HG02938 (cell line): ENCODE results near the gene C1orf21.

Source experiments
- ATAC-seq: cut with Tn5 transposase; IDR thresholded peaks from one replicate; pipeline ENCODE4 v1.9.1; 2021; ENCODE audit warnings: mild to moderate bottlenecking, moderate library complexity; ENCODE audit not compliant: unreplicated experiment

C1orf21 gene

DNA sequence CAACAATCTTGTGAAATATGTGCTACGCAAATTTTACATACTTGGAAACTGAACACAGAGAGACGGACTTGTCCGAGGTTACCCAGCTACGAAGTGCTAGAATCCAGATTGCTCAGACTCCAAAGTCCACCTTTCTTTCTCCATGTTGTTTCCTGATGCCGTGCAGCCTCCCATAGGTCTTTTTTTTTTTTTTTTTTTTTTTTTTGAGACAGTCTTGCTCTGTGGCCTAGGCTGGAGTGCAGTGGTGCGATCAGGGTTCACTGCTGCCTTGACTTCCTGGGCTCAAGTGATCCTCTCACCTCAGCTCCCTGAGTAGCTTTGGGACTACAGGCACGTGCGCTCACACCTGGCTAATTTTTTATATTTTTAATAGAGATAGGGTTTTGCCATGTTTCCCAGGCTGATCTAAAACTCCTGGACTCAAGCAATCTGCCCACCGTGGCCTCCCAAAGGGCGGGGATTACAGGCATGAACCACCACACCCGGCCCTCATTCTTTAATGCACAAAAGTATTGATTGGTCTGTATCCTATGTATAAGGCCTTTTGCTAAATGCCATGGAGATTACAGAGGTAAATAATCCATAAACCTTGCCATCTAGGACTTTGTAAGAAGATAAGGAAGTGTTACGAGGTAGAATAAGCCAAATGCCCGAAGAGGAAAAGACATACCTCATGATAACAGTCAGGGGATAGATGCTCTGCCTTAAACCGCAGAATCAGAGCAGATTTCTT is 92.8 kb downstream of the C1orf21 start:
- no peak for ATAC-seq

DNA sequence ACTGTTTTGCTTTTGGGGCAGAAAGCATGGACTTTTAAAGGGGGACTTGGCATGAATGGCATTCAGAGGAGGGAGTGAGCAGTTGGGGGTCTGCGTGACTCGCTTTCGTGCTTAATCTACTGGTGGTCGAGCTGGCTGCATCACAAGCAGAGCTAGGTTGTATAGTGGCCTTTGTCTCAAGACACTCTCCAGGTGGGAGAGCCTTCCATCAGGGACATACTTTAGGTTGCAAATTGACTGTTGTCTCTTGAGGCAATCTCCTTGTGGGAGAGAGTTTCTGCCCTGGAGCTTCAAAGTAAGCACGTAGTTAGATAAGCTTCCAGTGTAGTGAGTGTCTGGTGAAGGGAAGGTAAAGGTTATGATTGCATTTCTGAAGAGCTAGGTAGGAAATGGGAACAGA is 93.9 kb downstream of the C1orf21 start:
- ATAC-seq: no peak

DNA sequence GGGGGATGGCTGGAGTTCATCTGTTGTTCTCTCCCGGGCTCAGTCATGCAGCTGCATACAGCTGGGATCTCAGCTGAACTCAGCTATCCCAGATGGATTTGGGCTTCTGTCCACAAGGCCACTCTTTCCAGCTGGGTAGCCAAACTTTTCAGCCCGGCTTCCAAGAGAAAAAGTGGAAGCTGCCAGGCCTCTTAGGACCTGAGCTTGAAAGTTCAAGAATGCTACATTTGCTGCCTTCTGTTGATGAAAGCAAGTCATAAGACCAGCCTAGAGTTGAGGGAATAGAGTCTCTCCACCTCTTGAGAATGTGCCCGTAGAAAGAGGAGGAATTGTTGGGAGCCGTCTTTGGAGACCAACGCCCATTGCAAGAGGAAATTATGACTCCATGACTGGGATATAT is 95.3 kb downstream of the C1orf21 start:
- no peak for ATAC-seq

DNA sequence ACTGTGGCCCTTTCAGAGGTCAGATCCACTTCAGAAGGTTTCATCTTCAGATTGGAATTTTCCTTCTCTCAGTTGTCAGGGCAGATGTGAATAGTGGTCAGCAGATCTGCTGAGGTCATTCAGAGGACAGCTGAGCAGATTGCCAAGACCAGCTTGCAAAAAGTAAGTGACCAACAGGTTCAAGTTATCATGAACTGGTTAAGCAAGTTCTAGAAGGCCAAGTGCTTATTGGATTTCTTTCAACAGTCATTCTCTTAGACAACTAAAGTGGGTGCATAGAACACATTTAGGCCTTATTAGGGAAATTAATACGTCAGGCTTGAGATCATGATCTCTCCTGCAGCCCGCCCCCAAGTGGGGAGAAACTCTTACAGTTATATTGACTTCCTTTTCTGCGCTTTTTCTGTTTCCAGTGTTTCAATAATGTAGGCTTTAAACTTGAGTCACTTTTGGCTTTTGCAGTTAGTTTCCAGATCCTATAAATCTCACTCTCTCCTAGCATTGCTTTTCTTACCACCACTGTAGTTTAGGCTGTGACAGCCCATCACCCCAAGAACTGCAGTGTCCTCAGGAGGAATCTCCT is 96.4 kb downstream of the C1orf21 start:
- ATAC-seq: no peak

DNA sequence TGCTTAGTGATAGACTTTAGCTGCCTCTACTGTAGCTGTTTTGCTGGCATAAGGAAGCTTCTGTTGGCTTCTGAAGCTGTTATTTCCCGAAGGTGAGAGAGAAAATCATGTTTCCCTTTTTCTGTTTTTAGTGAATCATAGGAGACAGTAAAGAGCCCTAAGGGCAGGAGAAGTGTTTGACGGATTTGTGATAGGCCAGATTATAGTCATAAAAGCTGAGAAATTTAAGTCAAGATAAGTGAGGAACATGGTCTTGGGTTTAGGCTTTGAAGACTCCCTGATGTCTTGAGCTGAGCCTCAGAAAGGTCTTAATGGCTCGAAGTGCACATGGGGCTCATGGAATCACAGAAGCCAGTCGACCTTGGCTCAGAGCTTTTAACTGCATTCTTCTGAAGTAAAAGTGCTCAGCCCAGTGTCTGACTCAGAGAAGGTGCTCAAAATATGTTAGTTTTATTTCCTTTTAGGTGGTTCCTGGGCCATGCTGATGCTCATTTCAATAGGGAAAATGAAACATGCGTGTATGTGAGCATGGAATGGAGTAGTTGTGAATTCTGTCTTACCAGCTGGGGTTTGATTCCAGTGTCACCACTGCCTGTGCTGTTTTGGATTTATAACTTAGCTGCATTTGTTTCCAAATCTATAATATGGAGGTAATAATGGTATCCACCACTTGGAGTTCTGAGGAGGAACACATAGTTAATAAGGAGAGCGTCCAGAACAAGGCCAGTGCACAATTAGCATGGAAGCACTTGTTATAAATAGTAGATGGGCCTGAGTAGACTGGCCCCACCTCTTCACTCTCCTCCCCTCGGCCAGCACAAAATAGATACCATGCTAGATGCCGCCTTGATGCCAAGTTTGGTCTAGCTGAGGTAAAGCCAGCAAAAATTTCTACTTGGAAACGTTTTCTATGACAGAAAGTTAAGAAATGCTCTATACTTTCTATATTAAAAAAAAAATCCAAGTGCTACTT is 99.2 kb downstream of the C1orf21 start:
- ATAC-seq: no peak

DNA sequence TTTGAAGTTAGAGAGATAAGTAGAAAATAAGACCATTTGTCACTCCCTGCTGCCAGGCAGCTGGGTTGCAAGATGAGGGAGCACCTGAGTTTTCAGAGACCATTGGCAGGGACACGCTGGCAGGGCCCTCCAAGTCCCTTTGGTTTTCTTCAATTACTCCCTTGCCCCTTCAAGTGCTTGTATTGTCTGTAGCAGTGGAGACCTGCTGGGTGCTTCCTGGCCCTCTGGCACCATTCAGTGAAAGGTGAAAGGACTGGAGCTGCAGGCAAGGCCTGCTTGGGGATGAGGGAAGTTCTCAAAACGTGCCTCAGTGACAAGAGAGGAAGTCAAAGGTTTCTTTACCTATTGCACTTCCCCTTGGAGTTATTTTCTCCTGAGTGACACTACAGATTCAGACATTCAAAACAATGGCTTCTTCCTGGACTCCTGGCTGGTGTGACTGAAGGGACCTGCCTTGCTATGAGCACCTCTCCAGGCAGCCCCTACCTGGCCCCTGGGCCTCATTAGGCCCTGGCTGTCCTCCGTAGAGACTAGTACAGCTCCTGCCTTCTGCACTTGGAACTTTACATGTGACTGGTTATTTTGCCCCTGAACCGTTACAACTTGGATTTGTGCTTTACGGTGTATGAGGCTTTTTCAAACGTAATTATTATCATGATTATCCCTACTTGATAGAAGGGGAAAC is 100.1 kb downstream of the C1orf21 start:
- no peak for ATAC-seq

DNA sequence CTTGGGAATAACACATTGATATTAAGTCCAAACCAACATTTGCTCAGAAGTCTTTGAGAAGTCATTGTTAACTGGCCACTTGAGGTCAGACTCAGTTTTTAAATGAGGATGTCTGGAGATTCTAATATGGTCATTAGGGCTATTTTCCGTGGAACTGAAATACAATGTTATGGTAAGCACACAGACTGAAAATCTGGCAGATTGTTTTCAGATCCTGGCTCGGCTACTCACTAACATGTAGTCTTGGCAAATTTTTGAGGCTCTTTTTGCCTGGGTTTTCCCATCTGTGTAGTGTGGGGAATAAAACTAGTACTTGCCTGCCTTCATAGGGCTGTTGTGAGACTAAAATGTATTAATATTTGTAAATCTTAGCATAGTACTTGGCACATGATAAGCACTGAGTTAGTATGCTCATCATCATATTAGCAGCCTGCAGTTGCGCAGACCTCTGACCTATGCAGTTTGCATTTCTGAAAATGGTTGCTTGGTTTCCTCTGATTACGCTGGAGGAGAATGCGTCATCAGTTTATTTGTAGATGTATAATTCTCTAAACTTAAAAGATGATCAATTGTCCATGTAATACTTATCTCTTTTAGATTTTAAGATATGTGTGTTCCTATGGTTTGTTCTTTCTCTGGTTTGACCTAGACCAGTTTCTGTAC is 100.8 kb downstream of the C1orf21 start:
- no peak for ATAC-seq

DNA sequence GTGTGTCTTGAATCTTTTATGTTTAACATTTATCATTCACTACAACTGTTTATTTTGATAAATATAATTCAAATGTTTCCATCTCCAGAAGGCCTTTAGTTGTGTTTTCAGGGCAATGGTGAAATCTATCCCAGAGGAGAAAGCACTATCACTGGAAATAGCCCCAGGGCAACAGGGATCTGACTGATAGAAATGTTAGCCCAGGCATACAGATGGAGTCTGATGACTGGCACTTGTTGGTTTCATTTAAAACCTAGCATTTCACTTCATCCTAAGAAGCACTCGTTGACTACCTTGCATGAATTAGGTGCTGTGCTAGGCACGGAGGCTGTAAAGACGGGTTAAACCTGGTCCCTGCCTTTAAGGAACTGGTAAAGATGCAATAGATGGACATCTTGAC is 103.1 kb downstream of the C1orf21 start:
- ATAC-seq: no peak

DNA sequence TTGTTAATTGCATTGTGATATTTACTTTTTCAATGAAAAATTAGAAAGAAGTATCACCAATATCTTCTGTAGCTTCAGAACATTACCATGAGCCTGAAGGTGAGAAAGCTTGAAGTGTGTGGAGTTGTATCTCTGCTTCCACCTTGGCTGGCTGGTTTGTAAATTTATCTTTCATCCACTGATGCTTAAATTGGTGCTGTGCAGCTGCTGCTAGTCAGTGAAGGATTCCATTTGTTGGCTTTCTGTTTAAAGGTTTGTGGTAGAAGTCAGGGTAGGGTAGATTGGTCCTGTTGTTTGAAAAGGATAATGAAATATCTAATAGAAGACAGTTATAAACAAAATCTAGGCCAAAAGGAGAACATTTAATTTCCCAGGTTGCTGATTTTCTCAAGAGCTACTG is 105.7 kb downstream of the C1orf21 start:
- no peak for ATAC-seq

DNA sequence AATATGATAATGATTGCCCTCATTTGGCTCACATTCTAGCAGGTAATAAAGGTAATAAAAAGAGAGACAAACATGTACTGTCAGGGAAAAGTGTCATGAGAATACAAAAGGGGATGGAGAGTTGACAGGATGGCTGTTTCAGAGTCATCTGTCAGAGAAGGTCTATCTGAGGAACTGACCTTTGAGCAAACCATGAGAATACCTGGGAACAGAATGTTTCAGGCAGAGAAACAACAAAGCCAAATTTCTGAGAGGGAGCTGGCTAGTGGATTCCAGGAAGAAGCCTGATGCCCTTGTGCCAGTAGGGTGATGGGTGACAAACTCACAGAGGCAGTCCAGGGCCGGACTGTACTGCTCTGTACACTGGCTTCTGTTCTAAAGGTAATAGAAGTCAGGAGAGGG is 107.2 kb downstream of the C1orf21 start:
- no peak for ATAC-seq

DNA sequence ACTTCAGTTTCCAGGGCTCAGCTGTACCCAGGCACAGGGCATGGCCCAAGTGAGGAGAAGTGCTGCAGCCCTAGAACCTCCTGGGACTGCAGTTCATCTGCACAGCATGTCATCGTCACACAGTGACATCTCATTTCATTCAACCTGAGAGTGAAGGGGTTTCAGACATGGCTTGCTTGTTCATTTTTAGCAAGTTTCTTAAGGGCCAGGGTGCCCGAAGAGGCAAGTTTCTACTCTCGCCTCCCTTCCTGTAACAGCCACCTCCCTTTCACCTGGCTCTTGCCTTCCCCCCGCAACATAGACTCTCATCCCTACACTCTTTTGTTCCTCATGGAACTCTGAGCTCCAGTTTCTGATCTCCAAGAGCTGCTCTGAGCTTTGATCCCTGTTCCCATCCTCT is 108.1 kb downstream of the C1orf21 start:
- peak; percentile 68 for ATAC-seq

DNA sequence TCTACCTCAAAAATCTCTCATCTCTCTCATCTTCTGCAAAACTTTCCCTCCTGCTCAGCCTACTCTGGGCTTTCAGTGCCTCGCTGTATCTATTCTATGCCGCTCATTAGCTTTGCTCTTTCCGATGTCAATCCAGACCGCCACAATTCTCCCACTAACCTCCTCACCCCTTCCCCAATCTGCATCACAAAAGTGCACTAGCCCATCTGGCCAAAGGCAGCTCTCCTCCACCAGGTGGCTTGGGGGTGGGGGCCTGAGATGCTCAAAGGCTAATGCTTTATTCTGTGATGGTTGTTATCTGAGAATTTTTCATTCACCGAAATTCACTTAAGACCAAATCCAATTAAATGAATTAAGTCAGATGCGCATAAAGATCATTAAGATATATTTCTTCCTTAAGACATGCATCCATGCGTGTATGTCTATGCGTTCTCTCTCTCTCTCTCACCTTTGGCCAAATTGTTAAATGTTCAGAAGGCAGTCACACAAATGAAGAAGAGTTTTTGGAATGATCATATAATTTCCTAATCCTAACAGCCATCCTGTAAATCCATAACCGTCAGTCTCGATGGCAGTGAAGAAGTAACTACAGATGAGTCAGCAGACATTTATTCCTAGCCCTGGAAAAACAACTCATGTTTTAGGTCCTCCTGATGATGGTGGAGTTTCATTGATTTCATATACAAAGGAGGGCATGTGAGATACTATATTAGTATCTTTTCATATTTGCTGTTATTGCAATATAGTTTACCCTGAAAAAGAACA is 111.3 kb downstream of the C1orf21 start:
- ATAC-seq: no peak

DNA sequence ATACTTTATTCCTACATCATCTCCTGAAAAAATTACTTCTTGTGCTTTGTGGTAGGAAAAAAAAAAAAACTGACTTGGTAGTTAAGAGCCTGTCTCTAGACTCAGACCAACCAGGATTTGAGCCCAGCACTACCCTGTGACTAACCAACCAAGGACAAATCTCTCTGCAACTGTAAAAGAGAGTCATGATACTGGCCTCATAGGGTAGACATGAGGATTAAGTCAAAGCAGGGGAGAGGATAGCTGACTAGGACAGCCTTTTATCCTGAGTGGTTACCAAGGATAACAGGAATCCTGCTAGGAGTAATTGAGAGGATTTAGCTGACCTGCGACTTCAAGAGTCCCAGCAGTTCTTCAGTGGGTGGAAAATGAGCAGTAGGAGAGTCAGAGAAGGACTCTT is 112.8 kb downstream of the C1orf21 start:
- ATAC-seq: no peak

DNA sequence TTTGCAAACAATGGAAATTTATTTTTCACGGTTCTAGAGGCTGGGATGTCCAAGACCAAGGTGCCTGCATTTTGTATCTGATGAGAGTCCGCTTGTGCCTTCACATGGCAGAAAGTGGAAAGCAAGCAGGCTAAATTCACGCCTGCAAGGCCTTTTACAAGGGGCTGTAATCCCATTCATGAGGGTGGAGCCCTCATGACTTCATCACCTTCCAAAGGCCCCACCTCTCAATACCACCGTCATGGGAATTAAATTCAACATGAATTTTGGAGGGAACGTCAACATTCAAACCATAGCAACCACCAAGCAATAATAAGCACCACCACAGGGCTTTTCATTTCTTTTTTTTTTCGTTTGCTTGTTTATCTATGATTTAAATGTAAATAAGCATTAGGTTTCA is 115.3 kb downstream of the C1orf21 start:
- ATAC-seq: no peak

DNA sequence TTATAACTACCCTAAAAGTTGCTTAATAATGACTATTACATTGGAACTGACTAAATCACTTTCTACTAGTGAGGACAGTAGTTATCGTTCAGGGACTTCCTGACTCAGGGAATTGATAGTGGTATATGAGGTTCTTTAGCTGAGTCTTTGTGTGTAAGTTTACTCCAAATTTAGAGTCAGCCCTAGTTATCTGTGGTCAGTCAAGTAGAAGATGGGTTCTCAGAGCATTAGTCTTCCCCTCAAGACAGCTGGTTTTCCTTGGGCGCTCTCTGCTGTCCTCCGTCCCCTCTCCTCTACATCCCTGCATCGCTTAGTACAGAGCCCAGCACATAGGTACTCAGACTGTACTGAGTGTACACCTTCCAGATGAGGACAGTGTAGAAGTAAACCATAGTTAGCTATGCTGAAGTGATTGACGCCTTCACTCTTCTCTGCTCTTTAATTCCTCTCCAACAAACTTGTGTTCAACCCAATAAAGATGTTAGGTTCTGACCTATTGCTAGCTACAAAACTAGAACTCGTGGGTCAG is 116.5 kb downstream of the C1orf21 start:
- ATAC-seq: no peak

DNA sequence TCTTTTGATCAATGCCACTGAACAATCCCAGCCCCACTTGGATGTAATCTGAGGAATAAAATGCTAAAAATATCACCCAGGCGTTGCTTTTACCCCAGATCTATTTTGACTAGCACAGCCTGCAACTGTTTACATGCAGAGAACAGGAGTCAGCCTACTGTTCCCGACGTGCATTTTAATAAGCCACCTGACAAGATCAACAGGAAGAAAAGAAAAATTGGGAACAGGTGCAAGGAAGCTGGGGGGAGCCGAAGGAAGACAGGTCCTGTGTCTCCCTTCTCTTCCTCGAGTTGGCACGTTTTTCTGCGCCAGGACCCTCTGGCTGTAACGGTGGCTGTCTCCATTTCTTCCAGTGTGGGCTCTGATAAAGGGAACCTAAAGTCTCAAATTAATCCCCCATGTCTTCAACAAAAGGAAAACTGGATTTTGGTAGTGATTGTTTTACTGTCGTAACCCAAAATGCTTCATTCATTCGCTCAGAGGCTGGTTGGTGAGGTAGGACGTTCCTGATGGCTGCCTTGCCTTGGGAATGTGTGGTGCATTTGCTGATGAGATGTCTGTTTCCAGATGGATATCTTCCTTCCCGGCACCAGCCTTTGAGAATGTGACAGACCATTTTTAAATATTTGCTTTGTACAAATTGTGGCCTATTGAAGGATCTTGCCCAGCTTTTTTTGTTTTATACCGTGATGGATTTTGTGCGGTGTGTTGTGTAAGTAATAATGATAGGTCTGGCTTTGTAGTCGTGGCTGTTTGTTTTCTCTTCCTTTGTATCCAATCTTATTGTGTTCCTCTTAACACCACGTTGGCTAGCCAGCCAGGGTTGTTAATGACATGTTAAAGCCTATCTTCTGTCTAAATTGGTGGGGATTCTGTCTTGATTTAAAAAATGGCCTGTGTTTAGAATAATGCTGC is 117.5 kb downstream of the C1orf21 start:
- ATAC-seq: no peak

DNA sequence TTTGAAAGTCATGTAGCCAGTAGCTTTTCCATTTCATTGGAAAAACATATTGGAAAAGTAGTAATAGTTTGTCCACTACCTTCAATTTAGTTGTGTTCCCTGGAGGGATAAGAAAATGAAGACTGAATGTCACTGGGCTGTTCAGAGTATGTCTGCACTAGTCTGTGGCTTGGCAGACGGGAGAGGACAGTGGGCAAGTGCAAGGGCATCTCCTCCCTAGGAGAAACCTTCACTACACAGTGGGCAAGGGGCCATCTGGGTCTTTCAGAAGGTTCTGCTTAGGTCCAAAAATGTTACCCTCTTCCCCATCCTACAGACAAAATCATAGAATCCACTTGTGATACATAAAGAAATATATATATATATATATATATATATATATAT is 118.1 kb downstream of the C1orf21 start:
- no peak for ATAC-seq

DNA sequence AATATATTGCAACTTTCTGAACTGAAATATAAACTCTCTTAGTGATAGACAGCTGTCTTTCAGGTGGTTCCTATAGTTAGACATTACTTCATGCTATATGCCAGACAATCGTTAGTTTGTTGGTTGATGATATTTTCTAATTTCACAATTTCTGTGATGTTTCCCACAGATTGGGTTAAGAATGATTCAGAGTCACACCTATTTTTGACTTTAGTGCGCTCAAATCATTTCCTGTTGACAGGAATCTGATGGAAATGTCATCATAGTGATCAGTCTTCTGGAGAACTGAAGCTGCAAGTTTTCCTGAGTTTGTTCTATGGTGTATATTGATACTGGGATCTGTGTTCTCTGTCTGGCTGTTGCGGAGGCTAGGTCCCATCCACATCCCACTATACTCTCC is 119.7 kb downstream of the C1orf21 start:
- ATAC-seq: no peak

DNA sequence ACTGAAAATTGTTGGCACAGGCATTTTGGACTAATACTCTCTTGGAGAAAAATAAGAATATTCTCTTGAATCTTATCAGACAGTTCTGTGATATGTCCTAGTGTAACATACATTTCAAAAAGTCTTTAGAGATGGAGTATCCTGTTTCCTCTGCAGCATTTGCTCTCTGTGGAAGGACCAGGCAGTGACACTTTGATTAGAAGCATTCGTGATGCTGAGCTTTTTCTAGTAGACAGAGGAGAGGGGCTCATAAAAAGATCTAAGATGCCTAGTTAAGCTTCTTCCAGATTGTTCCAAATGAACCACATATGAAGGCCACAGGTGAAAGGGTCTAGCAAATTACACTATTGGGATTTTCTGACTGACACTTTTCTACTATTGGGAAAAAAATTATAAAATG is 120.3 kb downstream of the C1orf21 start:
- ATAC-seq: no peak
